IPS DF 6.9 (cell line): ENCODE results near the gene LDLR.
A peak's percentile ranks its signal among the peaks of the same experiment; 100 is the strongest.
"Not testable (repeated sequence)": the region's sequence is repeated elsewhere in the genome, so short reads cannot be mapped to it uniquely, and the experiment has no call there.

Experiments
- DNase-seq: peaks from one replicate; pipeline ENCODE4 v3.0.0-alpha.2; 2013; ENCODE audit warnings: low read depth, low spot score
- H3K27ac ChIP-seq: one replicate; pipeline ENCODE4 v1.5.1; 2013; ENCODE audit warnings: low read length, control low read depth
- H3K27me3 ChIP-seq: 2 replicates; pipeline ENCODE4 v1.6.1; 2013; ENCODE audit warnings: mild to moderate bottlenecking, low read length; ENCODE audit not compliant: control insufficient read depth, insufficient read depth
- H3K36me3 ChIP-seq: 2 replicates; pipeline ENCODE4 v1.6.1; 2013; ENCODE audit warnings: low read length; ENCODE audit not compliant: control insufficient read depth, insufficient read depth
- H3K4me1 ChIP-seq: 2 replicates; pipeline ENCODE4 v1.6.1; 2013; ENCODE audit warnings: low read length; ENCODE audit not compliant: control insufficient read depth, insufficient read depth
- H3K4me3 ChIP-seq: 2 replicates; pipeline ENCODE4 v1.5.1; 2013; ENCODE audit warnings: mild to moderate bottlenecking, low read length
- H3K9me3 ChIP-seq: 2 replicates; pipeline ENCODE4 v1.6.1; 2013; ENCODE audit warnings: low read length, inconsistent platforms; ENCODE audit not compliant: control insufficient read depth, insufficient read depth
- WGBS: extraction: QIAGEN DNeasy Blood & Tissue Kit; methylation state at CpG from one replicate; pipeline ENCODE4 v1.1.7; 2013; ENCODE audit warnings: mixed read lengths, missing lambda C conversion rate; ENCODE audit not compliant: insufficient read length, insufficient coverage; 5-methylcytosine and 5-hydroxymethylcytosine counted together

The LDLR gene

GRCh38 chr19:11073568-11073967 lies 15.7 kb upstream of the LDLR start:
- Histone ChIP-seq H3K4me3 (no peak overlapping the region), H3K4me1 (no peaks in the 10 kb centered on the region), H3K27me3 (no peaks in the 10 kb centered on the region), H3K9me3 (no peaks in the 10 kb centered on the region), H3K36me3 (no peaks in the 10 kb centered on the region; the same call in 1 of the 2 replicates), H3K27ac (no peak overlapping the region)
- WGBS = no CpG with 5 or more reads among the region's 9 CpGs
- no peak for DNase-seq

GRCh38 chr19:11076792-11077191 lies 12.5 kb upstream of the LDLR start:
- not testable (repeated sequence) for H3K9me3 ChIP-seq, H3K27me3 ChIP-seq, H3K36me3 ChIP-seq, H3K4me3 ChIP-seq, DNase-seq, H3K27ac ChIP-seq, H3K4me1 ChIP-seq
- no CpG with 5 or more reads among the region's 9 CpGs for WGBS

- WGBS = no CpG with 5 or more reads among the region's 11 CpGs
- Histone ChIP-seq H3K27me3 (no peaks in the 10 kb centered on the region), H3K27ac (no peak overlapping the region), H3K36me3 (no peaks in the 10 kb centered on the region; the same call in 1 of the 2 replicates), H3K9me3 (no peaks in the 10 kb centered on the region), H3K4me1 (no peaks in the 10 kb centered on the region; the same call in 1 of the 2 replicates), H3K4me3 (no peak overlapping the region)
- DNase-seq = no peak
These were observed 10.4 kb upstream of the LDLR start for GRCh38 chr19:11078893-11079292.

- WGBS = no CpG with 5 or more reads among the region's 9 CpGs
- DNase-seq = no peak
- Histone ChIP-seq H3K27me3 (no peaks in the 10 kb centered on the region), H3K4me3 (no peak overlapping the region), H3K4me1 (no peaks in the 10 kb centered on the region; the same call in 1 of the 2 replicates), H3K27ac (no peak overlapping the region), H3K36me3 (no peaks in the 10 kb centered on the region), H3K9me3 (no peaks in the 10 kb centered on the region)
These were observed 9.3 kb upstream of the LDLR start for GRCh38 chr19:11079999-11080398.

- Histone ChIP-seq H3K36me3 (no peaks in the 10 kb centered on the region), H3K4me1 (no peaks in the 10 kb centered on the region; the same call in none of the 2 replicates), H3K9me3 (no peaks in the 10 kb centered on the region), H3K27me3 (no peaks in the 10 kb centered on the region), H3K4me3 (no peak overlapping the region), H3K27ac (no peak overlapping the region)
- no CpG with 5 or more reads among the region's 4 CpGs for whole genome bisulfite sequencing
- DNase-seq = no peak
These were observed 1.3 kb upstream of the LDLR start for GRCh38 chr19:11087870-11088505.

- Histone ChIP-seq H3K9me3 (no peaks in the 10 kb centered on the region), H3K4me1 (no peaks in the 10 kb centered on the region; the same call in none of the 2 replicates), H3K36me3 (peaks cover 1% of the 10 kb centered on the region), H3K27ac (no peak overlapping the region), H3K4me3 (peak overlapping the region; percentile 42; the same call in 1 of the 2 replicates), H3K27me3 (no peaks in the 10 kb centered on the region)
- DNase-seq = no peak
- no CpG with 5 or more reads among the region's 11 CpGs for WGBS
These were observed 583 bp upstream of the LDLR start for GRCh38 chr19:11088506-11089253.

- not testable (repeated sequence) for H3K27ac ChIP-seq, H3K27me3 ChIP-seq, H3K36me3 ChIP-seq, DNase-seq, H3K9me3 ChIP-seq, H3K4me1 ChIP-seq
- WGBS = no CpG with 5 or more reads among the region's 15 CpGs
- H3K4me3 ChIP-seq = peak overlapping the region; percentile 42
These were observed 676 bp downstream of the LDLR start for GRCh38 chr19:11090014-11090263.

GRCh38 chr19:11090264-11090996 lies 1.2 kb downstream of the LDLR start:
- WGBS = no CpG with 5 or more reads among the region's 64 CpGs
- DNase-seq = peak; percentile 64
- no peaks in the 10 kb centered on the region; the same call in none of the 2 replicates for H3K4me1 ChIP-seq
- H3K4me3 ChIP-seq = peak overlapping the region; percentile 96
- H3K9me3 ChIP-seq = no peaks in the 10 kb centered on the region
- peaks cover 6% of the 10 kb centered on the region for H3K36me3 ChIP-seq
- no peak overlapping the region for H3K27ac ChIP-seq
- H3K27me3 ChIP-seq = no peaks in the 10 kb centered on the region

GRCh38 chr19:11090997-11091702 lies 1.9 kb downstream of the LDLR start:
- DNase-seq = no peak
- no CpG with 5 or more reads among the region's 11 CpGs for WGBS
- Histone ChIP-seq H3K4me1 (no peaks in the 10 kb centered on the region; the same call in none of the 2 replicates), H3K4me3 (peak overlapping the region; percentile 96), H3K9me3 (no peaks in the 10 kb centered on the region), H3K27me3 (no peaks in the 10 kb centered on the region), H3K36me3 (peaks cover 6% of the 10 kb centered on the region), H3K27ac (no peak overlapping the region)

GRCh38 chr19:11091703-11092153 lies 2.5 kb downstream of the LDLR start:
- H3K36me3 ChIP-seq = peaks cover 9% of the 10 kb centered on the region

More at GRCh38 chr19:11091703-11092153, 2.5 kb downstream of the LDLR start:
- Histone ChIP-seq H3K27me3 (no peaks in the 10 kb centered on the region), H3K4me3 (no peak overlapping the region), H3K9me3 (no peaks in the 10 kb centered on the region), H3K27ac (no peak overlapping the region), H3K4me1 (no peaks in the 10 kb centered on the region; the same call in none of the 2 replicates)
- DNase-seq = no peak
- no CpG with 5 or more reads among the region's 8 CpGs for WGBS
